Sciatic nerve (tissue), 2 donors: ENCODE measurements around the gene FBXL3. TPM values are rescaled to one million over a fixed set of nuclear protein-coding genes. Genes with fewer than 3 reads are reported as not detected.
"Not testable (repeated sequence)": the region's sequence is repeated elsewhere in the genome, so short reads cannot be mapped to it uniquely, and the experiment has no call there.

Experiments
- ATAC-seq: fragments of 200-7000 bp; cut with Tn5 transposase; one replicate; pipeline ENCODE4 v1.9.1; 2020; ENCODE audit warnings: mild to moderate bottlenecking, moderate library complexity
- DNase-seq: peaks from one replicate; pipeline ENCODE4 v3.0.0-alpha.2; 2020; ENCODE audit warnings: low spot score
- intact Hi-C: fragments of 100-400 bp; cut with DNase I; formaldehyde crosslinking; loops from one replicate; pipeline ENCODE4 v1.14.2; 2022
- total RNA-seq: library from RNA; stranded (reverse); fragmentation: NEBNext Ultra II Directional; extraction: Animal tissue kit (Norgen Biotek cat#: 25700); gene quantifications from one replicate; pipeline ENCODE4 v1.2.1, GENCODE V29; 2021
- donor health status: DM: no; HTN: no; CAD: no.
- donor health status: DM: no; HTN: no; CAD: no.

Gene FBXL3
- total RNA-seq, 1 donor from 2014 or later: 88.8 TPM

- DNase-seq (peak; percentile 89), ATAC-seq (peak; percentile 85)
- intact Hi-C loops: loop anchor here (10.0 kb wide), 1 partner anchor 491 kb away; no protein-coding TSS in a partner anchor
These were observed 61.1 kb downstream of the FBXL3 start for GRCh38 chr13:76965759-76966421.

GRCh38 chr13:76959734-76960133 is 67.2 kb downstream of the FBXL3 start:
- intact Hi-C loops: loop anchor here (10.0 kb wide), 1 partner anchor 485 kb away; no protein-coding TSS in a partner anchor
- not testable (repeated sequence) for ATAC-seq, DNase-seq

GRCh38 chr13:76958841-76959432 is 68.0 kb downstream of the FBXL3 start:
- ATAC-seq (no peak), DNase-seq (no peak)
- intact Hi-C loops: no loop called here

- ATAC-seq (no peak), DNase-seq (no peak)
- intact Hi-C loops: no loop called here
These were observed 71.3 kb downstream of the FBXL3 start for GRCh38 chr13:76955661-76956060.

Other genes starting within 250 kb of the FBXL3 start
- 202 TPM for gene KCTD12, start 140.8 kb downstream of the FBXL3 start, total RNA-seq
- gene ACOD1, start 78.6 kb downstream of the FBXL3 start, total RNA-seq: not detected
- gene CLN5, start 35.1 kb downstream of the FBXL3 start, total RNA-seq: 46.5 TPM